ENCODE measurements around the gene FAR1. TPM values are rescaled to one million over a fixed set of nuclear protein-coding genes. Genes with fewer than 3 reads are reported as not detected.

FAR1 gene
- polyA plus RNA-seq, 1 donor from 2014 or later, result 14.0 TPM

- H3K9me3 Mint-ChIP-seq, result peaks cover 3 to 19% (median 15%) of the 10 kb centered on the region in 3 donors
- H3K27ac Mint-ChIP-seq, result no peak overlapping the region
- H3K27me3 Mint-ChIP-seq, result peaks cover 4% of the 10 kb centered on the region
- H3K4me3 Mint-ChIP-seq, result no peak overlapping the region
- no peaks in the 10 kb centered on the region for H3K4me1 Mint-ChIP-seq
- no peaks in the 10 kb centered on the region for H3K36me3 Mint-ChIP-seq
Measured at GRCh38 chr11:13661074-13661623, 7.3 kb upstream of the FAR1 start.

GRCh38 chr11:13663631-13664071 lies 4.8 kb upstream of the FAR1 start:
- Mint-ChIP-seq H3K36me3 (no peaks in the 10 kb centered on the region), H3K4me1 (peaks cover 6 to 8% (median 7%) of the 10 kb centered on the region in 3 donors), H3K27me3 (no peaks in the 10 kb centered on the region), H3K4me3 (peak overlapping the region in 1 of 4 donors; percentile 7), H3K27ac (no peak overlapping the region), H3K9me3 (peaks cover 0 to 6% (median 4%) of the 10 kb centered on the region in 3 donors)

DNA sequence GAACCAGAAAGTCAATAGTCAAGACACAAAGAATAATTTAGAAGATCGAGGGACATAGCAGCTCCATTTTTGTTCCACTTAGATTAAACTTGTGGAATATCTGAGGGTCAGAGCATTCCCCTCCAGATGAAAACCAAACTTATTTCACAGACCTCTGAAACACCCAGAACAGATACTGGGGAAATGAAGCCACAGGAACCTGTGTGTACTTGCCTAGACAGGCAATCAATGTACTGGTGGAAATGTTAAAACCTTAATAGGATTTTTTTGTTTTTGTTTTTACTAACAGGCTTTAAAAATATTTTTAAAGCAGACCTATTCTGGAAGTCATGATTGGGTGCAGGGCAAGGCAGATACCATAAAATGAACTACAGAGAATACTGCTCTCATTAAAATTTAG lies 4.1 kb upstream of the FAR1 start:
- Mint-ChIP-seq H3K27ac (no peak overlapping the region), H3K4me1 (peaks cover 10 to 11% (median 10%) of the 10 kb centered on the region in 3 donors), H3K27me3 (no peaks in the 10 kb centered on the region), H3K36me3 (no peaks in the 10 kb centered on the region), H3K9me3 (no peaks in the 10 kb centered on the region), H3K4me3 (peak overlapping the region in 1 of 4 donors; percentile 7)

DNA sequence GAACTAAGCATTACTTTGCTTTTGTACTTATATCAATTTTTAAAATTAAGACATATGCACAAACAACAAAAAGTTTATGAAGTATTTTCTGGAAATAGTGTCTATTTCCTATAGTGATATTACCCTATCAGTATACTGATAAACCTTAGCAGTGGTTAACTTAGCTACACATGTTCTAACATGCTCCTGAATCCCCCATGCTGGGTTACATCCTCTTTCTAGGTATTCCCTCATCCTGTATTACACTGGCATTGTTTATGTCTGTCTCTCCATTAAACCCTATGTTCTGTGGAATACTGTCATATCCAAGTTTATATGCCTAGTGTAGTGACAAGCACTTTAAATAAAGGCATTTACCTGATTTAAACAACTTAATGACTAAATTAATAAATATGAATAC lies 1.8 kb upstream of the FAR1 start:
- Mint-ChIP-seq H3K9me3 (no peaks in the 10 kb centered on the region), H3K27me3 (no peaks in the 10 kb centered on the region), H3K4me3 (no peak overlapping the region), H3K27ac (no peak overlapping the region), H3K4me1 (peaks cover 24 to 28% (median 28%) of the 10 kb centered on the region in 3 donors), H3K36me3 (no peaks in the 10 kb centered on the region)

DNA sequence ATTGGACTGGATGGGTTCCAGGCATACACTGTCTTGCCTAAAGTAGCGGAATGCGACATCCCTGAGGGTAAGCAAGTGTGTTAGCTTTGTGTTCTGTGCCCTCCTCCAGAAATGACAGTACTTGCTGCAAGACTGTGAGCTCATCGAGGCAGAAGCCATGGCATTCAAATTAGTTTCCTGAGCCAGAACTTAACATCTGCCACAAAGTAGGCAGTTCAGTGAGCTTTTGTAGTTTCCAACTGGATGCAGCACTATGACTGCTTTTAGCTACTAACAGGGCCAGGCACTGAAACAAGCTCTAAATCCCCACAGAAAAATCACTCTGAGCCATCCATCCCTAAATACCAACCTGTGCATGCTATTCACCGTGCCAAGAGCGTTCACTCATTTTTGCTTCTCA lies 1.2 kb upstream of the FAR1 start:
- Mint-ChIP-seq H3K9me3 (no peaks in the 10 kb centered on the region), H3K4me3 (peak overlapping the region; percentile 82 to 95 (median 90)), H3K27me3 (no peaks in the 10 kb centered on the region), H3K4me1 (peaks cover 24 to 32% (median 32%) of the 10 kb centered on the region in 3 donors), H3K36me3 (no peaks in the 10 kb centered on the region), H3K27ac (peak overlapping the region; percentile 20 to 85 (median 61))

- peak overlapping the region; percentile 20 to 85 (median 61) for H3K27ac Mint-ChIP-seq
- no peaks in the 10 kb centered on the region for H3K9me3 Mint-ChIP-seq
- peaks cover 25 to 36% (median 34%) of the 10 kb centered on the region in 3 donors for H3K4me1 Mint-ChIP-seq
- H3K36me3 Mint-ChIP-seq, result no peaks in the 10 kb centered on the region
- no peaks in the 10 kb centered on the region for H3K27me3 Mint-ChIP-seq
- peak overlapping the region; percentile 82 to 95 (median 90) for H3K4me3 Mint-ChIP-seq
Measured at GRCh38 chr11:13667795-13668101, 720 bp upstream of the FAR1 start.

DNA sequence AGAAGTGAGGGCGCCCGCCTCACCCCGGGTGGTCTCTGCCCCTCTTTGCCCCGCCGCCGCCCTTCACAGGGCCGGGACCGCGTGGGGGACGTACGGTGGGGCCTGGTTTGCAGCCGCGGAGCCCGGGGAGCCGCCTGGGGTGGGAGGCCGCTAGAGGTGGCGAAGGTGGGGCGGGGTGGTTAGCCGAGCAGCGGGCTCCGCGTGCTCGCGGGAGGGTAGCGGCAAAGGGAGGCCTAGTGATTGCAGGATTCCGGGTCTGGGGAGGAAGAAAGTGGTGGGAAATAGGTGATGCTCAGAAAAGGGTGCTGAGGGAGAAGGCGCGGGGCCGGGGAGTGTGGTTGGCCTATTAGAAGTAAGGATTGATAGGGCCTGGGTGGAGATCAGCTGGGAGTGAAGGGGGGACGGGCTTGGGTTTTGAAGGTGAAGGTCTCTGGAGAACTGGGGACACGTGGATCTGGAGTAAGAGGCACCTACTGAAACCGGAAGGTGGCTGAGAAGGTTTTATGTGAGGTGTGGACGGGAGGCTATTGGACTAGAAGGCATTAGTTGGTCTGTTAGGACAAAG lies 571 bp downstream of the FAR1 start:
- Mint-ChIP-seq H3K36me3 (no peaks in the 10 kb centered on the region), H3K9me3 (no peaks in the 10 kb centered on the region), H3K27me3 (no peaks in the 10 kb centered on the region), H3K27ac (peak overlapping the region; percentile 76 to 92 (median 86)), H3K4me1 (peaks cover 28 to 41% (median 38%) of the 10 kb centered on the region in 3 donors), H3K4me3 (peak overlapping the region; percentile 91 to 95 (median 93))

DNA sequence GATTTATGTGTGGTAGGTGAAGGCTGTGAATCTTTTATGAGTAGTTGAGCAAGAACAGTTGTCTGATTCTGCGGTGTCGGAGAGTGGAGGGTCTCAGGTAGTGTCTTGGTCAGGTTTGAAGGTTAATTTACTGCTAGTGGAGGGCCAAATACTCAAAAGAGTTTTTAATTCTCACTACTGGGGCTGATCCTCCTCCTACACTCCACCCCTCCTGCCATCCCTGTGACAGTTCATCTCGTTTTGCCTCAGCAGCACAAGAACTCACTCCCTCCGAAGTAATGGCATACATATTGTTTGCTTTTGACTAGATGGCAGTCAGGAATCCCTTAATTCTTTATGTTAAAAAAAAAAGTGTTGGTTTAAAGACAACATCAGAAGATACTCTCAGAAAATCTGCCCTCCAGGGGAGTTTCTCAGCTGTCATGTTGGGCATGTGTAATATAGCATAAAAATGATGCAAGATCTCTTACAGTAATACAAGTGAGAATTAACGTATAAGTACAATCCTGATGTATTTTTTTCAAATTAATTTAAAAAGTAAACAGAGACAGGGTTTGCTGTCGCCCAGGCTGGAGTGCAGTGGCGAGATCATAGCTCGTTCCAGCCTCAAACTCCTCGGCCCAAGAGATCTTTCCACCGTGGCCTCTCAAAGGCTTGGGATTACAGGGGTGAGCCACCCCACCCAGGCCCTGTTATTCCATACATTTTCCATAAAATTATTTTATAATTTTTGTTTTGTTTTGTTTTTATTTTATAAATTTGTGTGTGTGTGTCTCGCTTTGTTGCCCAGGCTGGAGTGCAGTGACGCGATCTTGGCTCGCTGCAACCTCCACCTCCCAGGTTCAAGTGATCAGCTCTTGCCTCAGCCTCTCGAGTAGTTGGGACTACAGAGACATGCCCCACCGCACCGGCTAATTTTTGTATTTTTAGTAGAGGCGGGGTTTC lies 1.3 kb downstream of the FAR1 start:
- H3K27ac Mint-ChIP-seq, result peak overlapping the region; percentile 76 to 92 (median 86)
- no peaks in the 10 kb centered on the region for H3K36me3 Mint-ChIP-seq
- H3K27me3 Mint-ChIP-seq, result no peaks in the 10 kb centered on the region
- H3K4me1 Mint-ChIP-seq, result peaks cover 28 to 44% (median 41%) of the 10 kb centered on the region in 3 donors
- peak overlapping the region; percentile 91 to 95 (median 93) for H3K4me3 Mint-ChIP-seq
- no peaks in the 10 kb centered on the region for H3K9me3 Mint-ChIP-seq

GRCh38 chr11:13672576-13673210 lies 4.2 kb downstream of the FAR1 start:
- peak overlapping the region in 2 of 3 donors; percentile 11 to 20 for H3K27ac Mint-ChIP-seq
- H3K4me1 Mint-ChIP-seq, result peaks cover 34 to 53% (median 42%) of the 10 kb centered on the region in 3 donors
- peak overlapping the region in 1 of 4 donors; percentile 1 for H3K4me3 Mint-ChIP-seq
- no peaks in the 10 kb centered on the region for H3K36me3 Mint-ChIP-seq
- no peaks in the 10 kb centered on the region for H3K27me3 Mint-ChIP-seq
- H3K9me3 Mint-ChIP-seq, result no peaks in the 10 kb centered on the region

DNA sequence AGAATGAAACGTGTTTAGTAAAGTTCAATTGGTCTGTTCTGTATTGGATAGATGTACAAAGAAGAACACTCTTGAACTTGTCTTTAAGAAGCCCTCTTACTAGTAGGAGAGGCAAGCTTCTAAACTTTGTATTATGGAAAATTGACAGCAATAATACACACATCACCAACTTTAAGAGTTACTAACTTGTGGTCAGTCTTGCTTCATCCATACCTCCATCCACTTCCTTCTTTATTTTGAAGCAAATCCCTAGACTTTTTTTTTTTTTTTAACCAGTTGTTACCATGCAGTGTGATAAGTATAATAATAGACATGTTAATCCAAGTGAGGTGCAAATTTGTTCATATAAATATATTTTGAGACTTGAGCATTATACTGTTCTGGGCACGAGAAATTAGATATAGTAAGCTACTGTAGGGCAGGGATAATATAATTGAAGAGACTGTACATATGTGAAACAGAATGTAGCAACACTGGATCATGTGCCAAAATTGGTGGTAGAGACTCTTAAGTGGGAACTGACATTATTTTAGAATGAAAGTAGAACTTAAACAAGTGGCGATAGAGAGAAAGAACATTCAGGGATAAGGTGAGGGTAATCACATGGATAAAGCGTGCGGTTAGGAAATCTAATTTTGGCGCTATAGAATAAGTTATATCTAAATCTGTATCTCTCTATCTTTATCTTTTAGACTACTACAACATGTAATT lies 6.5 kb downstream of the FAR1 start:
- Mint-ChIP-seq H3K27ac (no peak overlapping the region), H3K27me3 (no peaks in the 10 kb centered on the region), H3K4me3 (no peak overlapping the region), H3K36me3 (no peaks in the 10 kb centered on the region), H3K4me1 (peaks cover 33 to 51% (median 44%) of the 10 kb centered on the region in 3 donors), H3K9me3 (no peaks in the 10 kb centered on the region)

DNA sequence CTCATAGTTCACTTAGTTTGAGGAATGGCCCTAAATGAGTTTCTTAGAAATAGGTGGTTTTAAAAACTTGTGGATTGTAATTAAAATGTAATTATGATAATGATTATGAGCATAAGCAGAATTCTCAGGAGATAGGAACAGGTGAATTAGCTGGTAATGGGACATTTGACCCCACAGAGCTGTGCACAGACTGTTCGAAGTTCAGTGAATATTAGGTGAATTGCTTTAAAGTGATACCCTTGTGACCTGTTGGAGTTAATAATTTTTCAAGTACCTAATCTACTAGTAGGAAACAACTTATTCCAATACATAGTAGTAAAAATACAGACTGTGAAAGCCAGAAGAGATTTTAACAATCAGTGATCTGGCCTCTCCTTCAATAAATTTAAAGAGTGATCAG lies 8.1 kb downstream of the FAR1 start:
- Mint-ChIP-seq H3K36me3 (no peaks in the 10 kb centered on the region), H3K9me3 (no peaks in the 10 kb centered on the region), H3K4me1 (peaks cover 30 to 52% (median 45%) of the 10 kb centered on the region in 3 donors), H3K4me3 (no peak overlapping the region), H3K27me3 (no peaks in the 10 kb centered on the region), H3K27ac (no peak overlapping the region)

DNA sequence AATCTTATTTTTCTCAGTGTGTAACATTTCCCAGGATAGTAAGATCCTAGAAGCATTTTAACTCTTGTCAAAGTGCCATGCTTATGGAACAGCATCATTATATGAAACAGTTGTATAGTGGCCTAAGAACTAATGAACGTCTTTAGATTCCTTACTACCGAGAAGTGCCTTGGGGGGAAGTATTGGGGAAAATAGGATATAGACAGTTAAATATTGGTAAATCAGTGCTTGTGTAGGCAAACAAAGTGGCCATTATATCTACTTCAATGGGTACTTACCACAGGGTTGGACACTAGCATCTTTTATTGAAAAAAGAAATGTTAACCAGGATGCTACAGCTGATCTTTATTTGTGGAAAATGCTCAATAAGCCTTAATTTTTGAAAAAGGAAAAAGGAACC lies 11.3 kb downstream of the FAR1 start:
- peak overlapping the region in 1 of 4 donors; percentile 29 for H3K4me3 Mint-ChIP-seq
- H3K9me3 Mint-ChIP-seq, result no peaks in the 10 kb centered on the region
- H3K27me3 Mint-ChIP-seq, result no peaks in the 10 kb centered on the region
- H3K36me3 Mint-ChIP-seq, result no peaks in the 10 kb centered on the region
- peak overlapping the region in 1 of 3 donors; percentile 41 for H3K27ac Mint-ChIP-seq
- peaks cover 29 to 50% (median 37%) of the 10 kb centered on the region in 3 donors for H3K4me1 Mint-ChIP-seq

- H3K27me3 Mint-ChIP-seq, result no peaks in the 10 kb centered on the region
- H3K4me1 Mint-ChIP-seq, result peaks cover 28 to 51% (median 33%) of the 10 kb centered on the region in 3 donors
- peak overlapping the region in 1 of 3 donors; percentile 74 for H3K27ac Mint-ChIP-seq
- H3K9me3 Mint-ChIP-seq, result no peaks in the 10 kb centered on the region
- H3K36me3 Mint-ChIP-seq, result no peaks in the 10 kb centered on the region
- H3K4me3 Mint-ChIP-seq, result no peak overlapping the region
Measured at GRCh38 chr11:13680501-13681264, 12.2 kb downstream of the FAR1 start.

GRCh38 chr11:13681446-13681845 lies 13.0 kb downstream of the FAR1 start:
- H3K4me3 Mint-ChIP-seq, result no peak overlapping the region
- H3K9me3 Mint-ChIP-seq, result no peaks in the 10 kb centered on the region
- no peak overlapping the region for H3K27ac Mint-ChIP-seq
- no peaks in the 10 kb centered on the region for H3K27me3 Mint-ChIP-seq
- peaks cover 28 to 47% (median 31%) of the 10 kb centered on the region in 3 donors for H3K4me1 Mint-ChIP-seq
- no peaks in the 10 kb centered on the region for H3K36me3 Mint-ChIP-seq
